Measurements from ENCODE around the gene PHF12. TPM values are rescaled to one million over a fixed set of nuclear protein-coding genes. Genes with fewer than 3 reads are reported as not detected.

PHF12 gene
- total RNA-seq, 4 donors from 2014 or later = 27.8 to 44.5 (median 36.7) TPM

DNA sequence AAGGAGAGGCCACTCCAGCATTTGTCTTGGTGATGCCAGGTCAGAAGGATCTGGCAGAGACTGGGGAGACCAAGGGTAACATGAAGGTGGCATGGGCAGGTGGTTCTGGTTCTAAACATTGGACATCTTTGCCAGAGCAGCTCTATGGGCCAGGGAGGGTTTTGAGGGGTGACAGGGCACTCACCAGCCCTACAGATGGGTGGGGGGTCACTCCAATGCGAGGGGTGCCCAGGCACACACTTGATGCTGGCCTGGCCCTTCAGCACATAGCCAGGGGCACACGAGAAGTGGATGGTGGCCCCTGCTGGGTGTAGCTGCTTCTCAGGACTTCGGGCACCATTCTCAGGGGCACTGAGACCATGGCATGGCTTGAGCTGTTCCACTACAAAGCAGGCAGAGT is 5.5 kb upstream of the PHF12 start:
- Histone ChIP-seq H3K27ac (replicated peaks in 1 of 4) (no peak overlapping the region), H3K9me3 (no peaks in the 10 kb centered on the region), H3K4me1 (peaks cover 6 to 13% (median 12%) of the 10 kb centered on the region in 4 donors), H3K4me3 (no peak overlapping the region), H3K36me3 (peaks cover 0 to 6% (median 0%) of the 10 kb centered on the region in 4 donors), H3K27me3 (no peaks in the 10 kb centered on the region)
- 88% methylated on average over 3 of the region's 3 CpGs for WGBS
- DNase-seq (ENCODE audit: extremely low spot score) = no peak
- intact Hi-C loops (cut with DNase I) = no loop called here
- TF ChIP-seq EP300 (IDR thresholded peaks at IDR 0.05) (no peak), POLR2AphosphoS5 (IDR thresholded peaks at IDR 0.05) (no peak), POLR2A (IDR thresholded peaks at IDR 0.05; ENCODE audit: low read depth) (no peak), CTCF (IDR thresholded peaks at IDR 0.05) (no peak)

DNA sequence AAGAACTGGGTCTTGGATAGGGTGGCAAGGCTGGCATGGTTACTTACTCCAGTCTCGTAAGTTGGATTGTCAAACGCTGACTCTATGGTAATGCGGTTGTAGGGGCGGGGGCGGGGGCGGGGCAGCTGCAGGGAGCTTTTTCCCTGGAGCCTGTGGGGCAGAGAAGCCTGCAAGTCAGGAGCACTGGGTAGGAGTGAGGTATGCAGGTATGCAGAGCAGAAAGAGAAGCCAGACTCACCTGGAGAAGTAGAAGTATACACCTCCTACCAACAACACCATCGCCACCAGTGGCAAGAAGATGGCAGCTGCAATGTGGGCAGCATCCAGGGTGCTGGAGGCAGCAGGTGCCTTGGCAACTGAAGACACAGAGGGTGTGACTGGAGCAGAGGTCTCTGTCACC is 4.8 kb upstream of the PHF12 start:
- TF ChIP-seq POLR2AphosphoS5 (IDR thresholded peaks at IDR 0.05) = no peak
- TF ChIP-seq POLR2A (IDR thresholded peaks at IDR 0.05; ENCODE audit: low read depth) = no peak
- no peak for TF ChIP-seq EP300 (IDR thresholded peaks at IDR 0.05)
- TF ChIP-seq CTCF (IDR thresholded peaks at IDR 0.05) = no peak
- no peak for DNase-seq (ENCODE audit: extremely low spot score)
- Histone ChIP-seq H3K9me3 (no peaks in the 10 kb centered on the region), H3K4me3 (no peak overlapping the region), H3K27me3 (no peaks in the 10 kb centered on the region), H3K27ac (replicated peaks in 1 of 4) (no peak overlapping the region), H3K4me1 (peaks cover 6 to 13% (median 12%) of the 10 kb centered on the region in 4 donors), H3K36me3 (peaks cover 0 to 6% (median 0%) of the 10 kb centered on the region in 4 donors)
- 72% methylated on average over 7 of the region's 7 CpGs for WGBS
- intact Hi-C loops (cut with DNase I) = no loop called here

DNA sequence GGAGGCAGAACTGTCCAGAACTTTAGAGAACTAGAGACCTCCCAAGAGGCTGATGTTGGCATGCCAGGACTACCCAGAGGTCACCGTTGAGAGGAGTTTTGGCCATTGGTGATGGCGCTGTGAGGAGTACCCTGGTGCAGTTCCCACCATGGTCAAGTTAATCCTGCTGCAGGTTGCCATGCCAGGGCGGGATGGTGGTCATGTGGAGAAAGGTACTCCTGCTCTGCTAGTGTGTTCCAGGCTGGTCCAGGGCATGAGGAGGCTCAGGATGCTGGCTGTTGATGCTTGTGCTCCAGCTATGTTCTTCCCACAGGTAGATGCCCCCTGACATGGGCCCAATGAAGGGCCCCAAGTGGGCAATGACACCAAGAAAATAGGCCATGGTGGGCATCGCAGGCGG is 4.1 kb upstream of the PHF12 start:
- H3K4me1 ChIP-seq = peaks cover 6 to 15% (median 13%) of the 10 kb centered on the region in 4 donors
- H3K36me3 ChIP-seq = peaks cover 0 to 6% (median 0%) of the 10 kb centered on the region in 4 donors
- H3K4me3 ChIP-seq = no peak overlapping the region
- H3K9me3 ChIP-seq = no peaks in the 10 kb centered on the region
- intact Hi-C loops (cut with DNase I) = no loop called here
- no peaks in the 10 kb centered on the region for H3K27me3 ChIP-seq
- TF ChIP-seq POLR2AphosphoS5 (IDR thresholded peaks at IDR 0.05) (no peak), CTCF (IDR thresholded peaks at IDR 0.05) (no peak), EP300 (IDR thresholded peaks at IDR 0.05) (no peak), POLR2A (IDR thresholded peaks at IDR 0.05; ENCODE audit: low read depth) (no peak)
- 89% methylated on average over 5 of the region's 5 CpGs for WGBS
- DNase-seq (ENCODE audit: extremely low spot score) = no peak
- H3K27ac ChIP-seq (replicated peaks in 1 of 4) = no peak overlapping the region

- Histone ChIP-seq H3K4me1 (peaks cover 6 to 20% (median 14%) of the 10 kb centered on the region in 4 donors), H3K9me3 (no peaks in the 10 kb centered on the region), H3K4me3 (no peak overlapping the region), H3K27ac (replicated peaks in 1 of 4) (no peak overlapping the region), H3K27me3 (no peaks in the 10 kb centered on the region), H3K36me3 (peaks cover 0 to 6% (median 0%) of the 10 kb centered on the region in 4 donors)
- intact Hi-C loops (cut with DNase I) = no loop called here
- TF ChIP-seq POLR2AphosphoS5 (IDR thresholded peaks at IDR 0.05) (no peak), EP300 (IDR thresholded peaks at IDR 0.05) (no peak), CTCF (IDR thresholded peaks at IDR 0.05) (no peak), POLR2A (IDR thresholded peaks at IDR 0.05; ENCODE audit: low read depth) (no peak)
- no peak for DNase-seq (ENCODE audit: extremely low spot score)
- WGBS = 75% methylated on average over 2 of the region's 2 CpGs
These were observed 3.6 kb upstream of the PHF12 start for GRCh38 chr17:28954886-28955285.
